ENCODE measurements around the gene KCNN3. TPM values are rescaled to one million over a fixed set of nuclear protein-coding genes. Genes with fewer than 3 reads are reported as not detected.

The KCNN3 gene
- total RNA-seq, 4 donors from 2014 or later, result under 0.01 to 0.57 (median 0.08) TPM

DNA sequence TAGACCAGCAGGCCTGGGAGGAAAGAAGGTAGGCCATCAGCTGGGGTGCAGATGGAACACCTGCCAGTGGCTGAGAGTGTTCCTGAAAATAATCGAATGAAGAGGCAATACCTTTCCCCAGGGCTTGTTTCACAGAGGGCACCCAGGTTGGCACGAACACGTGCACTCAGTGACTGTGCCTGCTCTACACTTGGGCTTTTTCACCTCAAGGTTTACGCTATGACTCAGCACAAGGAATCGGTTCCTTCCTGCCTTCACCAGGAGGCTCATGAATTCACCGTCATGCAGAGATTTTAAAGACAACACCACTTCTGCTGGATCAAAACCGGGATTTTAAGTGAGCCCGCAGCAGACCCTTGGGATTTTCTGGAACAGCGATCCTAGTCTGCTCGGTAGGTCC lies 143.6 kb downstream of the KCNN3 start:
- TF ChIP-seq, protein P1, sequence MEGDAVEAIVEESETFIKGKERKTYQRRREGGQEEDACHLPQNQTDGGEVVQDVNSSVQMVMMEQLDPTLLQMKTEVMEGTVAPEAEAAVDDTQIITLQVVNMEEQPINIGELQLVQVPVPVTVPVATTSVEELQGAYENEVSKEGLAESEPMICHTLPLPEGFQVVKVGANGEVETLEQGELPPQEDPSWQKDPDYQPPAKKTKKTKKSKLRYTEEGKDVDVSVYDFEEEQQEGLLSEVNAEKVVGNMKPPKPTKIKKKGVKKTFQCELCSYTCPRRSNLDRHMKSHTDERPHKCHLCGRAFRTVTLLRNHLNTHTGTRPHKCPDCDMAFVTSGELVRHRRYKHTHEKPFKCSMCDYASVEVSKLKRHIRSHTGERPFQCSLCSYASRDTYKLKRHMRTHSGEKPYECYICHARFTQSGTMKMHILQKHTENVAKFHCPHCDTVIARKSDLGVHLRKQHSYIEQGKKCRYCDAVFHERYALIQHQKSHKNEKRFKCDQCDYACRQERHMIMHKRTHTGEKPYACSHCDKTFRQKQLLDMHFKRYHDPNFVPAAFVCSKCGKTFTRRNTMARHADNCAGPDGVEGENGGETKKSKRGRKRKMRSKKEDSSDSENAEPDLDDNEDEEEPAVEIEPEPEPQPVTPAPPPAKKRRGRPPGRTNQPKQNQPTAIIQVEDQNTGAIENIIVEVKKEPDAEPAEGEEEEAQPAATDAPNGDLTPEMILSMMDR (IDR thresholded peaks at IDR 0.05; ENCODE audit: low read depth), result no peak

DNA sequence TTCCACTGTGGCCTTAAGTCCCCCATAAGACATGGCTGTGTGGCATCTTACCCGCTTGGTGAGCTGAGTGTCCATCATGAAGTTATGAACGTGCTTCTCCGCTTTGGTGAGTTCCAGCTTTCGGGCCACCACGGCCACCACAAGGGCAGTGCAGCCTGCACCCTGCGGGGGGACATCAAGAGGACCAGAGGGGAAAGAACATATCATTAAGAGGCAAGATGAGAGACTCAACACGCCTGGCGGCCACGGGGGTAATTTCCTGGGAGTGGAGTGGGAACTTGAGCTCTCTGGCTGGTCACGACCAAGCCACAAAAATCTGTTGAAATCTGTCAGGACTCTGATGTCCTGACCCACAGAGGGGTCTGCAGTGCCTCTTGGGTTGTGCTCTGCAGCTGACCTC lies 144.2 kb downstream of the KCNN3 start:
- TF ChIP-seq, protein P1 (IDR thresholded peaks at IDR 0.05; ENCODE audit: low read depth), result no peak

DNA sequence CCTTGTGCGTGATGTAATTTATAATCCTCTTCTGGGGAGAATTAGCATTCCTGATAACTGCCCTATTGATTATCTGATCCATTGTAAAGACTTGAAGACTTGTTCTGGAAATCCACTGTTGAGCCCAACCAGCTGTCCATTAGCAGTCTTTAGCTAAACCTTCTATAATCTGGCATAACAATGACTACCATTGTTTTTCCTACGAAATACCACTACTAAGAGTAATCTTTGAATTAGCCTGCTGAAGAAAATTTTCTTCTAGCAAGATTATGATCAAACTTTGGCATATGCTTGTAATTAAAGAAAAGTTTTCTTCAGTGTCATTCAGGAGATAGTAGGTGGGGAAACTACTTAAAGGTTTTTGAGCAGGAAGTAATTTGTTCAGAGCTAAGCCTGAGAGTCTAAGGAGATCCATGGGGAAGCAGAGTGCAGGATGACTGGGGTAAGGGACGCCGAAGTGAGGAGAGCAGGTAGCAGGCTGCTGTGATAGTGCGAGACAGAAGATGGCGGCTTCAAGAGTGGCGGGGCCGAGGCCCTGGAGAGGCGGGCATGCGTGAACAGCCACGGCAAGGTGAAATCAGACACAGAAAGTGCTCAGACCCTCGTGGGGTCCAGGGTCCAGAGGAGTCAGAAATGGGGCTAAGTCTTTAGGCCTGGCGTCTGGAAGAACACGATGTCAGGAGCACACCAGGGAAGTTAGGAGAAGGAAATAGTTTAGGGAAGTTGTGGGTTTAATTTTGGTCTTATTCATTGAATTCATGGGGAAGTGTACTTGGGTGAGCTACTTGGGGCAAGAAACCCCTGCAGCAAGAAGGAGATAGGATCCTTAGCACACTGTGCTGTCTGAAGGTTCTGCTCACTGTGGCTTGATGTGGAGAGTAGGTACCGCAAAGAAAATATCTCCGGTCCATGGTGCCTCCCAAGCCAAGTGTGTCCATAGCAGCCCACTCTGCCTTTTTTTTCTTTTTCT lies 149.5 kb downstream of the KCNN3 start:
- TF ChIP-seq, protein P1 (IDR thresholded peaks at IDR 0.05; ENCODE audit: low read depth), result no peak

DNA sequence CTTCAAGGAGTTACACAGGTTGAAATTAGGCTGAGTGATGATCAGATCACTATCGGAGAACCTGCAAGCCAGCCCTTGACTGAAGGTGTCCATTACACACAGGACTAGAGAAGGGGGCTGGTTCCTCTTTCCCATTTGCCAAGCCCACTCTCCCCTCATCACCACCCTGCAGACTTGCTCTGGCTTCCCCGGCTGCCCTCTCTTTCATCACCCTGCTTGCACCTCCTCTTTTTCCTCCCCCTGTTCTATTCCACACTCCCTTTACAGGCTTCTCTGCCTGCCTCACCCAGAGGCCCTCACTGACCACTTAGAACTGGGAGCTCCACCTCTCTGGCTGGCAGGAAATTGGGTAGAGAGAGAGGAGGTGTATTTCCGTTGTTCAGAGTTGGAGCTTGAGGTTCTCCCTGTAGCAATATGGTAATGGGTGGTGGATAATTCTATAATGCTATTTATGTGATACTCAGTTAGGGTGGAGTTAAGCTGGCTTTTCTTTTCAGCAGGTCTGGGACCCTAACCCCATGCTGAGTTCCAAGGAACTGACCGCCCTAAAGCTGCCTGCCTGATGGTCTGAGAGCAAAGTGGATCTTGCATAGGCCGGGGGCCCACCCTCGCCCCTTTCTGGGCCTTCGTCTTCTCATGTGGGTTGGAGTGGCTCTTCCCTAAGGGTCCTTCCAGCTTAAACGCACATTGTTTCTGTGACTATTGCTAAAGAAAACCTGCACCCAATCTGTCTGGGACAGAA lies 150.3 kb downstream of the KCNN3 start:
- TF ChIP-seq, protein P1 (IDR thresholded peaks at IDR 0.05; ENCODE audit: low read depth), result no peak

DNA sequence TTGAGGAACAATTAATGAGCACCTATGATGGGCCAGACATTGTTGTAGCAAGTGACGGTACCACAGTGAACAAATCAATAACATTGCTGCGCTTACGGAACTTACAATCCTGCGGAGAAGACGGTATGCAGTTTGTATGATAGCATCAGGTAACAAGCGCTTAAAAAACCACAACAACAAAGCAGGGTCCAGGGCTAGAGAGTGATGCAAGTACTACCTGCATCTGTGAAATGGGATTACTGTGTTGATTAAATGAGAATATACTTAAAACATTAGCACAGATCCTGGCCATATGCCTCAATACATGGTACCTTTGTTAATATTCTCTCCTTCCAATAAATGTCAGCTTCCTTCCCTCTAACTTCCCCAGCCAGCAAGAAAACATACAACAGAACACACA lies 151.5 kb downstream of the KCNN3 start:
- TF ChIP-seq, protein P1 (IDR thresholded peaks at IDR 0.05; ENCODE audit: low read depth), result no peak

DNA sequence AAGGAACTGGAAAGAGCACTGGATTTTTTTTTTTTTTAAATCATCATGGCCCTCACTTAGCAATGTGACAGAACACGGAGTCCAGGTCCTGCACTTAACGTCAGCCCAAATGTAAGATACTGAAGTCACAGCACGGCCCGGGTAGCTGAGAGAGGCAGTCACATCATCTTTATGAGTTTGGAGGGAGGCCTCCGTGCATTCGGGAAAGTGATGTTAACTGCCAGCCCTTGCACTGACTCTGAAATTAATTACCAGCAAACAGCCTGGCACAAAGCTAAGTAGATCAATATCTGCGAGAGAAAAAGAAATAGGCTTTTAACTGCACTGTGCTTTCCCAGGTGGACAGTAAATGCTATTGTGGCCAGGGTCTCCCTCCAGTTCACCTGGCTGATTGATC lies 152.6 kb downstream of the KCNN3 start:
- TF ChIP-seq, protein P1 (IDR thresholded peaks at IDR 0.05; ENCODE audit: low read depth), result no peak
